Pons (tissue), 1 donor: ENCODE data around the gene JAG2.

Experiments
- DNase-seq: peaks from one replicate; pipeline ENCODE4 v3.0.0-alpha.2; 2016; ENCODE audit warnings: low spot score

The JAG2 gene

DNA sequence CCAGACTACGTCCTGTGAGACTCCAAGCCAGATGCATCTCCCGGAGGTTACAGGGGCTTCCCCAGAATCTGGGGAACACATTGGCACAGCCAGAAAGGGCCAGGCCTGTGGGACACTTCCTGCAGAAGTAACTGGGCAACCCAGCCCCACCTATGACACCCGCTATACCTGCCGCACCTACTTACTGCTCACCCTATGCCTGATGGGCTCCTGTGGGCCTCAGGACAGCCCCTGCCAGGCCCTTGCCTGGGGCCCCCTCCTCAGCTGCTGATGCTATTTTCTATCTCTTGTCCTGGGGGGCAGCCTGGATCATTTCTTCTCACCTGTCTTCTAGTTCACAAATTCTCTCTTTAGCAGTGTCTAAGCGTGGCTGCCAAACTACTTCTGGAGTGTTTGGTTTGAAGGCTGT, 28.7 kb downstream of the JAG2 start:
- DNase-seq: no peak

DNA sequence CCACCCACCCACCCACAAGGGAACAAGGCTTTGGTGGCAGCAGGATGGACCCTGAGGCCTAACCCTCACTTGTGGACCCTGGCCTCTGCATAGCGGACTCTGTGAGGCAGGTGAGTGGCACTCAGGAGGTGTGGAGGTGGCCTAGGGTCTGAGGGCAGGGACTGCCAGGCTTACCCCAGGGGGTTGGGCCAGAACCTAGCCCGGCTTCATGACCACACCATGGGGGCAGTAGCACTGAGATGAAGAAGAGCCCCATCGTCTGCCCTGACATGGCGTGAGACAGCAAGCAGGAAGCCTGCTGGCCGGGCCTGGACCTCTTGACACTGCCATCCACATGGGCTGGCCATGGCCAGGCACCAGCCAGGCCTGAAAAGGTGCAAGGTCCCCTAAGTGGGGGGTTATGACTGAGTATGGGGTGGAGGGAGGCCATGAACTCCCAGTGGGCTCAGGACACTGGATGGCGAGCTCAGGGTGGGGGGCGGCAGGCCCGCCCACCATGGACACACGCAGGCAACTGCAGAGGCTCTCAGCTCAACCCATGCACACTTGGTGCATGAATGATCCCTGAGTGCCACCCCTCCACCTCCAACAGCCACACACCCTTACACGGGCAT, 29.3 kb downstream of the JAG2 start:
- no peak for DNase-seq

DNA sequence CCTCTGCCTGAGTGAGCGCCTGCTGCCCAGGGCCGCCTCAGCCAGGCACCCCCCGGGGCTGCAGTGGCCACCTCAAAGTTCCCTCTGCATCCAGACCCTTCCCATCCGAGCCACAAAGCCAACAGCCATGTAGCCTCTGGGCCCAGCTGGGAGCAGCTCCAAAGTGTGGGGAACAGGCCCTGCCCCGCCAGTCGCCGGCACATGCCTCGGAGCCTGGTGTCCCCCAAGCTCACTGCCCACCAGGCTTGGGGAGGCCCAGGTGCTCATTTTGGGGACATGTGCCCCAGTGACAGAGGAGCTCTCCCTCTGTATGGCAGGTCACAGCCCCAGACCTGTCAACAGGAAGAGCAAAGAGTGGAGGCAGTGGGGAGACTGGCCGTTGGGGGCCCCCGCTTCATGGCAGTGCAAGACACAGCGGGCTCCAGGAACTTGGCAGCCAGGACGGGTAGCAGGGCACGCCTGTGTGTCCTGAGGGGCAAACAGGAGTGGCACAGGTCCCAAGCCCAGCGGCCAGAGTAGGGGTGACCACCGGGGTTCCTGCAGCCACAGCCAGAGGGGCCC, 29.9 kb downstream of the JAG2 start:
- DNase-seq: no peak

DNA sequence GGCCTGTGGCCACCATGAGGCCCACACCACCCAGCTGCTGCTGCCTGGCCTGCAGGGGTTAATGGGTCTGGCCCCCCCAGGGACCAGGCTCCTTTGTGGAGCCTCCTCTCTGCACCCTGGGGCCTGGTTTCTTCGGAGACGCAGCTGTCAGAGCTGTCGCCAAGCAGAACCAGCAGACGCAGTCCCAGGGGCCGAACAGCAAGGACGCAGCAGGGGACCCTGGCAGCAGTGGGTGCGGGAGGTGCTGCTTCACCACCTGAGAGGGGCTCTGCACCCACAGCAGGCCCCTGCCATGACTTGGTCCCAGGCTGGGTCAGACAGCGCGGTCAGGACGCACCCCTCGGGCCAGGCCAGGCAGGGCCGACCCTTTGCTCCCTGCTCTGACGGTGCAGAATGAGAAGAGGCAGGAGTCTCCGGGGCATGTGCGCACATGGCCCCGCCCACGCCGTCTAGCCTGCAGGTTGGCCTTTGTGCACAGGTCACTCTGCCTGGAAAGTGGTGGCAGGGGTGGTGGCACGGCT, 30.5 kb downstream of the JAG2 start:
- no peak for DNase-seq

DNA sequence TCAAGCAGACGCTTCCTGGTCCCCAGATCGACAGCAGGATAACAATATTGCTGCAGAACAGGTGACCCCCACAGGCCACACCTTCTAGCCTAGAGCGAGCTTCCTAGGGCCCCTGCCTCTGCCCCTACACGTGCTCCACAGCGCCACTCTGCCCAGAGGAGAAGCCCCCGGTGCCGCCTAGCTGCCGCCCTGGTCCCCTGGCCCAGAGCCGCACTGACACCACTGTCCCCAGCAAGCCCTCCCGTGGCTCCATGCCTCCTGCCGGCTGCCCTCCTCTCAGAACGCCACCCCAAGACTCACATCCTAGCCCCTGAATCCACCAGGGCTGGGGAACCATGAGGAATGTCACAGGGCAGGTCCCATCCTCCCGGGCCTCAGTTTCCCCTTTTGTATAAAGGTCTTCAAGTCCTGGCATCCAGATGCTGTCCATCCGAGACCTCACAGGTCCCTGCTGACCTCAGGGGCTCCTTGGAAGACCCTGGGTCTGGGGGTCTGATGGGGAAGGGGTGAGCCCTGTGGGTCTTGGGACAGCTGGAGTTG, 31.0 kb downstream of the JAG2 start:
- no peak for DNase-seq

DNA sequence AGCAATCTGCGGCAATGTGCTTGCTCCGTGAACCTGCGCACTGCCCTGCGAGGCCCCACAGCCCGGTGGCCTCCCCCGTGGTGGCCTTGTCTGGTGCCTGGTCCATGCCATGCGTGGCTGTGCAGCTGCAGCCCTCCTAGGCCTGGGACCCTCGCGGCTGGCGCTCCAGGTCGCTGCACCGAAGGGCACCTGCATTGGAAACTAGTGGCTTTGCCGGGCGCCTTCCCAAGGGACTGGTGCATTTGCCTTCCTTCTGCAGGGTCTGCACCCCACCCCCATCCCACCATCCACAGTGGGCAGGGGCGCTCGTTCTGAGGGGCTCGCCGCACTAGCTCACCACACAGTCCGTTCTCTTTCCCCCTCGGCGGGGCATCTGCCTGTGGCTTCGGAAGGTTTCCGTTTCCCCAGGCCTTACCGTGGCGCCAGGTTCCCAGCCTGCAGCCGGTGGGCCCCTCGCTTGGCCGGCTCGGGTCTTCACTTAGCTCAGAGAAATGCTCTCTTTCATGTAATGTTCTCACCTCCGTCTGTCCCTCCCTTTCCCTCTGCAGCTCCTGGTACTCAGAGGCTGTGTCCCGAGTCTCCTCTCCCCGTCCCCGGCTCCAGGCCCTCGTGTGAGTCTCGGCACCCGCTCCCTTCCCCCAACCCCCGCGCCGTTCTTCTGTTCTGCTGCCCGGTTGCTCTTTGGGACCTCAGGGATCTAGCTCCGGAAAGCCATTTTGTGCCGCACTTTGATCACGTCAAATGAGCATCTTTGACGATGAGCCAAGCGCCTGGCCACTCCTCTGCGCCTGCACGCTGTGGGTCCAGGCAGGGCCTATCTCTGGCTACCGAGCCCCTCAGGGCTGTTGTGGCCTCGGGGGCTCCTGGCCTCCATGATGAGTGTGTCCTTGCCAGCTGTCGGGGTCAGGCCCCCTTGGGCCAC, 31.9 kb downstream of the JAG2 start:
- no peak for DNase-seq

DNA sequence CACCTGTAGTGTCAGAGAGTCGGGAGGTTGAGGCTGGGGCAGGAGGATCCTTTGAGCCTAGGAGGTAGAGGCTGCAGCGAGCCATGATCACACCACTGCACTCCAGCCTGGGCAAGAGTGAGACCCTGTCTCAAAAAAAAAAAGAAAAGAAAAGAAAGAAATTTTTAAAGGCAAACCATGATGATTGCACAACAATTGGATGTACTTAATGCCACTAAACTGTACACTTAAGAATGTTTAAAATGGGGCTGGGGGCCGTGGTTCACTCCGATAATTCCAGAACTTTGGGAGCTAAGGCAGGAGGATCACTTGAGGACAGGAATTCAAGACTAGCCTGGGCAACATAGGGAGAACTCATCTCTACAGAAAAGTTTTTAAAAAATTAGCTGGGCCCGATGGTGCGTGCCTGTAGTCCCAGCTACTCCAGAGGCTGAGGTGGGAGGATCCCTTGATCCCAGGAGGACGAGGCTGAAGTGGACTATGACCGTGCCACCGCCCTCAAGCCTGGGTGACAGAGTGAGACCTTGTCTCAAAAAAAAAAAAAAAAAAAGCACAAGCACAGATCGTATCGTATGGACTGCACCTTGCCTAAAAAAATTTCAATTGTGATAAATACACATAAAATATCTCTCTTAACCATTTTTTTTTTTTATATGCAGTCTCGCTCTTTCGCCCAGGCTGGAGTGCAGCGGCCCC, 32.7 kb downstream of the JAG2 start:
- DNase-seq: no peak

DNA sequence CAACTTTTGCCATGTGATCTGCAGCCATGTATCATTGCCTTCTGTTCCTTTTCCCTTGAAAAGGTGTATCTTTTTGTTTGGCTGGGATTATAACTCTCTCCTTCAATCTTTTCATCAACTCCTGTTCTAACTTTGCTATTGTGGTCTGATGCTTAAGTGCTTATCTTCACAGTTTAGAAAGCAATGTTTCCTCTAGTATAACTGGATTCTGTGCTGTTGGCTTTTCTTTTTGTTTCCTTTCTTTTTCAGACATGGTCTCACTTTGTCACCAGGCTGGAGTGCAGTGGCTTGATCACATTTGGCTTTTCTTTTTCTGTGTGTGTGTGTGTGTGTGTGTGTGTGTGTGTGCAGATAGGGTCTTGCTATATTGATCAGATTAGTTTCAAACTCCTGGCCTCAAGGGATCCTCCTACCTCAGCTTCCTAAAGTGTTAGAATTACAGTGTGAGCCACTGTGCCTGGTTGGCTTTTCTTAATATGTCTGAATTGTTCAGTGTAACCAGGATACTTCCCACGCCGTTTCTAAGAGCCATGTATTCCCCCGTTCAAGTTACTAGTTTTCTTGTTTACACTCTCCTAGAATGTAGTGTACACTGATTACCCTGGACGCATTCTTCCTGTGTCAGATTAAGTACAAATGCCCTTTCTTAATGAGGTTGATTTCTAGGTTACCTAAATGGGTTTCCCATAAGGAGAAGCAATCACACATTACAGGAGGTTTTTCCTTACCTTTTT, 35.5 kb downstream of the JAG2 start:
- no peak for DNase-seq

DNA sequence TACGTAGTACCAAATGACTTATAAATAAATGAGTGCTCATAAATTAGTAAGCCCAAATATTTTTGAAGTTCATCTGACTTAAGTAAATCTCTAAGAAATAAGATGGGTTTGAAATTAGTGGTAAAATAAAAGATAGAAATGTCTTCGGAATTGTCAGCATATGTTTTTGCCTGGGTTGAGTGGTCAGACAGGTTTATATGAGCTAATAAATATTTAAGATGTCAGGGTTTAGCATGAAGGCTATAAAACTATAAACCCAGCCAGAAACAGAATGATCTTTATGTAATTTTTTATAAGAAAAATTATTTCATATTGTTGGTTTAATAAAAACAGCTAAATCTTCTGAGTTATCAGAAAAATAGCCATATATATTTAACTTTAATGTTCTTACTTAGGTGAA, 37.3 kb downstream of the JAG2 start:
- no peak for DNase-seq

DNA sequence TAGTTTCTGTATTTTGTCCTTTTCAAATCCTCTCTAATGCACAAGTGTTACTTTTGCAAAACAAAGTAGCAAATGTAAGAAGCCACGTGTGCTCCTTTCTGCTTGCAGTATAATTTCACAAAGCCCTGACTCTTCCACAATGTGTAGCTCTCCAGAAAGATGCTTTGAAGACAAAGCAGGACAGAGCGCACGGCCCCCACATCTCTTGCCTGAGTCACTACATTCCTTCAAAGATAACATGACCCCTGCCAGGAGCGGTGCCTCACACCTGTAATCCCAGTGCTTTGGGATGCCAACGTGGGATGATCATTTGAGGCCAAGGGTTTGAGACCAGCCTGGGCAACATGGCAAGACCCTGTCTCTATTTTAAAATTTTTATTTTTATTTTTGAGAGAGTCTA, 40.5 kb downstream of the JAG2 start:
- no peak for DNase-seq

DNA sequence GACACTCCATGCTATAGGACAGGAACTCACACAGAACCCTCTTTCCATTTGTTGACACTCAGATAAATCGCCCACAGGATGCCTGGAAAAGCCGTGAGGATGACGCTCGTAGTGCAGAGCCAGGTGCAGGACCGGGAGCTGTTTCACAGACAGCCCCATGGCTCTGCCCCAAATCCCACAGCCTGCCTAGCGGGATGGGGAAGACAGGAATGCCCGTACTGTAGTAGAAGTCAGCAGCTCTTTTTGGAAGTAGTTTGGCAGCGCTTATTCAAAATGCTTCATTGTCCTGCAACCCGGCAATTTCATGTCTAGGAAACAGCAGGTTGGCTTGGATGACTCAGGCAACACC, 41.6 kb downstream of the JAG2 start:
- DNase-seq: no peak

DNA sequence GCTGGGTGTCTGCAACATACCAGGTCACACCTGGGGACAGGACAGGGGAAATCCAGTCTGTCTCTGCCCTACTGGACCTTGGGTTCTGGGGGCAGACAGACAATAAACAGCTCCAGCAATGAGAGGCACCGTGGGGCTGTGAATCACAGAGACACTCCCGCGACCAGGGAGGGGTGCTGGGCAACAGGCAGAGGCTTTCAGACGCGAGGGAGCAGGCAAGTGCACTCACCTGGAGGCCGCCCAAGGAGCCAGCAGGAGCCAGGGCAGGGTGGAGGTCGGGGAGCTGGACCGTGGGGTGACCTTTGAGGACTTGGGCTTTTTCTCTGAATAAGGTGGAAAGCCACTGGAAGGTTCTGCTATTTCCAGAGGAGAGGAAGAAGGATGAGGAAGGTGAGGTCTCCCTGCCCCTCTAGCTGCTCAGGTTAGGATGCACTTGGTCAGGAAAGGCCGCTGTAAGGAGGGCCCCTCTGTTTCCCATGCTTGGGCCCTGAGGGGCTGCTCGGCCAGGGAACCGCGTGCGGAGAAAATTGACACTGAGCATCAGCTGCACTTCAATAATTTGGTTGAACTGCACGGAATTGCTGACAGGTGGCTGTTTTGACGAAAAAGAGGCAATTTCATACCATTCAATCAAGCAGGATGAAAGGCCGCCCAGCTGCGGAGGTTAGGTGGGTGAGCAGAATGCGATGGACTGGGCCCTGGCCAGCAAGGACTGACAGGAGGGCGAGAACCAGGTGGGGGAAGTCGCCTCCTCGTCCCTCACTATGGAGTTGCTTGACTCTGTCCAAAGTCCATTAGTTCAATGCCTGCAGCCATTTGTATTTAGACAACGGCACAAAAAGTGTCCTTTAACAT, 42.2 kb downstream of the JAG2 start:
- DNase-seq: no peak

DNA sequence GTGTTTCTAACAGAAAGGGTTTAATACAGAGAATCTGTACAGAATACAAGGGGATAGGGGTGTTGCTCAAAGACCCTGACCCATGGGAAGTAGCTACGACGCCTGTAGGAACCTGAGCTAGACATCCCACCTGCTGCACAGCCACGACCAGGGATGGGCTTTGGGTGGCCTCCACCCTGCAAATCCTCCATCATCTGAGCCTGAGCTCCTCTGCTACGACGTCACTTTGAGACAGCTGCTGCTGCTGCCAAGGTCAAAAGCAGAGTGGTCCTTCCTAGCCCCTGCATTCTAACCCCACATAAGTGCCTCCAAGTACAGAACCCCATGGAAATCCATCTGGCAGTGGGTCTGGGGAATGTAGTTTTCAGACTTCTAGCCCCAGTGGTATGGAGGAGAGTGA, 43.8 kb downstream of the JAG2 start:
- no peak for DNase-seq

DNA sequence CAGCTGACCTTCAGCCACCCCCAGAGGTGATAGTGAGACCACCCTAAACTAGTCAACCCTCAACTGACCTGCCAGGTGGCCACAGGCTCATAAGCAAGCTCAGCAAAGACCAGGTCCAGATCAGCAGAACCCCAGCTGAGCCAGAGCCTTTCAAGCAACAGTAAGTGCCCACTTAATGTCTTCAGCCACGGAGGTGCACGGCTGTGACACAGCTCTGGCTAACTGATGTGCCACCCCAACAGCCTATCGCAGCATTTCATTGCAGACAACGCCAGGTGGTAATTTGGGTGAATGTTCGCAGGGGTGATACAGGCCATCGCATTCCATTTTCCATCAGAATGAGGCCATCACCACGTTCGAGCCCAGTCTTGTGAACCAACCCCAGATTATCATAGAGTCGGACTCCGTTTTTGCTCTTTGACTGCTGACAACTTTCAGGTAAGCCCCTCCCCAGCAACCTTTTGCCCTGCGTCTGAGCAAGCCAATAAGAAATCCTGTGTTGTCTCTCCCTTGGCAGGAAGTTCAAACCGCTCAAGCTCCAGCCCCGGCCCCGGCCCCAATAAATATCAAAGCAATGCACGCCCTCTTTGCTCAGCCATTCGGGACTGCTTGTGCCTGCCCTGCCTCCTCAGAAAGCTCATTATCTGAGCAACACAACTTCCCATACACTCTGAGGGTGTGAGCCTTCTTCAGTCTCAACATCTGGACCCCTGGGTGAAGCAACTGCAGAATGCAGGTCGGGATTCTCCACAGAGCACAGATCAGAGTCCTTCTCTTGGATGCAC, 44.4 kb downstream of the JAG2 start:
- no peak for DNase-seq

DNA sequence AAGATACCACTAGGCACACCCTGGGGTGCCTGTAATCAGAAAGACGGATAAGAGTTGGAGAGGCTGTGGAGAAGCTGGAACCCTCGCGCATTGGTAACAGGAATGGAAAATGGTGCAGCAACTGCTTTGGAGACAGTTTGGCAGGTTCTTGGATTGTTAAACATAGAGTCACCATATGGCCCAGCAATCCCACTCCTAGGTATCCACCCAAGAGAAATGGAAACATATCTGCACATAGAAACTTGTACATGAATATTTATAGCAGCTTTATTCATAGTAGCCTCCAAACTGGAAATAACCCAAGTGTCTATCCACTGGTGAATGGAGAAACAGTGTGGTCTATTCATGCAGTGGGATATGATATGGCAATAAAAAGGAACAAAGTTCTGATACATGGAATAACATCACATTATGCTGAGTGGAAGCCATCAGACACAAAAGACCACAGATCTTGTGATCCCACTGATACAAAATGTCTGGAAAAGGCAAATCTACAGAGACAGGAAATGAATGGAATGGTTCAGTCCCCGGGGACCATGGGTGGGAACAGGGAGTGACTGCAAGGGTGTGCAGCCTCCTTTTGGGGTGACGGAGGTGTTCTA, 45.4 kb downstream of the JAG2 start:
- DNase-seq: no peak

DNA sequence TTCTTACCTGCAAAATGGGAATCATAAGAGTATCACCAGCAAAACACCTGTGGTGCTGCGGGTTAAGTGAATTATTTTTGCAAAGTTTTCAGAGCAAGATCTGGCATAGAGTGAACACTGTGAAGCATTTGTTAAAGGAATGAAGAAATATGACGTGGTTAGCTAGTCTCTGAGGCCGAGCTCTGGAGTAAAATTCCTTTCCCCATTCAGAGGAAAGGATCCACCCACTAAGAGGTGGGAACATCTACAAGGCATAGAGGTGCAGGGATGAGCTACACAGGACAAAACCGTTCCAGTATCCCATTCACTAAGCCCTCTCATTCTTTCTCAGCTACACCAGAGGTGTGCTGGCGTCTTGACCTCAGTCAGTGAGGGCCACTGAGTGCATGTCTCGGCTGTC, 48.5 kb downstream of the JAG2 start:
- DNase-seq: no peak

DNA sequence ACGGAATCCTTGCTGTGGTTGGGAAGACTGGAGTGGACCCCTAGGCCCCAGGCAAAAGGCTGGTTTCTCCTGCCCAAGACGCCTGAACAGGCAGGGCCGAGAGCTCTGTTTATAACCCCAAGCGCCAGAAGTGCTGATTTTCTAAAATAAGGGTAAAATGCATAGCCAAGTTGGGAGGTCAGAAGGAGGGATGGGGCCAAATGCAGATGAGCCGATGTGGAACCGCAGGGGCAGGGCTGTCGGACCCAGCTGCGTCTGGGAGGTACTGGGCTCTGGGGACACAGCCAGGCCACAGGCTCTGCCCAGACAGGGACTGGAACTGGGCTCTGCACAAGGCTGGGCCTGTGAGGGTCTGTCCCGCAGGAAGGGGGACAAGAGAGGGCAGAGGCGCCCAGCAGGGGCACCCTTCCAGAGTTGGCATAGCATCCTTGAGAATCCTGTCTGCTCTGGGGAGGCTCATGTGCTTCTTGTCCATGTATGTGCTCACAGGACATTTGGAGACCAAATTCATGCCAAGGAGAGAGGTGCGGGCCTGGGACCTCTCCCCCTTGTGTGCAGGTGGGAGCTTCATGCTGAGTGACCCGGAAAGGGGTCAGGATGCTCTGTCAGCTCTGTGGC, 49.1 kb downstream of the JAG2 start:
- DNase-seq: no peak

DNA sequence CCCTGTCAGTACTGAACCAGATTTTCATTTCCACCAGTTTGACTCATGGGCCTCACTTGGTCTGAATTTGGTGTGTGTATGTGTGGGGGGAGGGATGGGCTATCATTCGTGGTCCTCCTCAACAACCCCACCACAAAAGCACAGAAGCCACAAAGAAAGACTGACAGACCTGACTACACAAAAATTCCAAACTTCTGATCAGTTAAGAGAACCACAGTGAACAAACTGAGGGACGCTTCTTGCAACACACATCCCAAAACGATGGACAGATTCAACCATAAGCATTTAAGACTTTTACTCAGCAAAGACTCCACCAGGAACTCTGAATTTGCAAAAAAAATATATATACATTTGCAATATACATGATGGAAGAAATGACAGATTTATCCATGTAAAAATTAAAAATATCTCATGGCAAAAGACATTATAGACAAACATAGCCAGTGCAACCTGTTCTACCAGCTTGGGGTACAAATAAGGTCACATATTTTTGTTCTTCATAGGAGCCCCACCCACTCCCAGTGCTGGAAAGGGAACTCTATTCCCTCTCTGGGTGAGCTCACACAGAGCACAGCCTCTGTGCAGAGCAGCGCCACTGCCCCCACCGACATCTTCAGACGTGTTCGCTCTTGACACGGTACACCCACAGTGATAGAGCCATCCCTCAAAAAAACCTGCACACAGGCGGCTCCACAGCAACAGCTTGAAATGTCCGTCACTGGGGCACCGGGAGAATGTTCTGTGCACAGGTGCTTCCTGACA, 49.7 kb downstream of the JAG2 start:
- DNase-seq: no peak
